A549 (cell line): Measurements from ENCODE around the gene NOS1.

Experiments used
- ATOH8 ChIP-seq: fragments of 250-450 bp; sonication (Bioruptor Pico); IDR thresholded peaks from 2 replicates; pipeline ENCODE4 v1.5.0; 2020; ENCODE audit warnings: low read depth, mild to moderate bottlenecking, moderate library complexity
- BHLHE40 ChIP-seq: IDR thresholded peaks from 2 replicates; pipeline ENCODE4 v1.6.1; 2012; ENCODE audit warnings: low read depth, low read length, inconsistent platforms
- CEBPB ChIP-seq, 2 experiments: fragments of >200 bp in 1 of 2; sonication (Bioruptor Twin) in 1 of 2; formaldehyde crosslinking in 1 of 2; IDR thresholded peaks; 2 replicates each; pipeline ENCODE4 v1.6.1; 2012 to 2016
- EP300 ChIP-seq, 2 experiments: fragments of >200 bp; sonication (Bioruptor Twin); formaldehyde crosslinking; IDR thresholded peaks; 2 replicates in 1 of 2; 3 replicates in 1 of 2; pipeline ENCODE4 v1.6.1; 2016 to 2017
- HOXA7 ChIP-seq: fragments of 250-450 bp; sonication (Bioruptor Pico); IDR thresholded peaks from 2 replicates; pipeline ENCODE4 v1.5.0; 2020; ENCODE audit warnings: mild to moderate bottlenecking, moderate library complexity
- RFX5 ChIP-seq: fragments of 450-650 bp; IDR thresholded peaks from 2 replicates; pipeline ENCODE4 v1.7.1; 2014; ENCODE audit warnings: antibody characterized with exemption, mild to moderate bottlenecking, moderate library complexity
- USF2 ChIP-seq: fragments of 450-650 bp; IDR thresholded peaks from 2 replicates; pipeline ENCODE4 v1.6.1; 2014; ENCODE audit warnings: antibody characterized with exemption
- TF ChIP-seq, protein P1 (sequence below): fragments of >200 bp; sonication (Bioruptor Twin); formaldehyde crosslinking; IDR thresholded peaks from 3 replicates; pipeline ENCODE4 v1.5.1; 2016
- TF ChIP-seq, protein P2 (sequence below): fragments of 200-600 bp; sonication (generic); IDR thresholded peaks from 2 replicates; pipeline ENCODE4 v1.6.1; 2016; ENCODE audit warnings: antibody characterized with exemption, mild to moderate bottlenecking, moderate library complexity

GRCh38 chr12:117393656-117394055 lies 32.2 kb upstream of the NOS1 start:
- TF ChIP-seq HOXA7 (CRISPR knock-in tag) (no peak), CEBPB (IDR thresholded peaks at IDR 0.05) (no peak), RFX5 (no peak), BHLHE40 (no peak), USF2 (no peak), EP300 (IDR thresholded peaks at IDR 0.05) (no peak), ATOH8 (no peak)
- TF ChIP-seq, protein P1, sequence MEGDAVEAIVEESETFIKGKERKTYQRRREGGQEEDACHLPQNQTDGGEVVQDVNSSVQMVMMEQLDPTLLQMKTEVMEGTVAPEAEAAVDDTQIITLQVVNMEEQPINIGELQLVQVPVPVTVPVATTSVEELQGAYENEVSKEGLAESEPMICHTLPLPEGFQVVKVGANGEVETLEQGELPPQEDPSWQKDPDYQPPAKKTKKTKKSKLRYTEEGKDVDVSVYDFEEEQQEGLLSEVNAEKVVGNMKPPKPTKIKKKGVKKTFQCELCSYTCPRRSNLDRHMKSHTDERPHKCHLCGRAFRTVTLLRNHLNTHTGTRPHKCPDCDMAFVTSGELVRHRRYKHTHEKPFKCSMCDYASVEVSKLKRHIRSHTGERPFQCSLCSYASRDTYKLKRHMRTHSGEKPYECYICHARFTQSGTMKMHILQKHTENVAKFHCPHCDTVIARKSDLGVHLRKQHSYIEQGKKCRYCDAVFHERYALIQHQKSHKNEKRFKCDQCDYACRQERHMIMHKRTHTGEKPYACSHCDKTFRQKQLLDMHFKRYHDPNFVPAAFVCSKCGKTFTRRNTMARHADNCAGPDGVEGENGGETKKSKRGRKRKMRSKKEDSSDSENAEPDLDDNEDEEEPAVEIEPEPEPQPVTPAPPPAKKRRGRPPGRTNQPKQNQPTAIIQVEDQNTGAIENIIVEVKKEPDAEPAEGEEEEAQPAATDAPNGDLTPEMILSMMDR: no peak
- TF ChIP-seq, protein P2, sequence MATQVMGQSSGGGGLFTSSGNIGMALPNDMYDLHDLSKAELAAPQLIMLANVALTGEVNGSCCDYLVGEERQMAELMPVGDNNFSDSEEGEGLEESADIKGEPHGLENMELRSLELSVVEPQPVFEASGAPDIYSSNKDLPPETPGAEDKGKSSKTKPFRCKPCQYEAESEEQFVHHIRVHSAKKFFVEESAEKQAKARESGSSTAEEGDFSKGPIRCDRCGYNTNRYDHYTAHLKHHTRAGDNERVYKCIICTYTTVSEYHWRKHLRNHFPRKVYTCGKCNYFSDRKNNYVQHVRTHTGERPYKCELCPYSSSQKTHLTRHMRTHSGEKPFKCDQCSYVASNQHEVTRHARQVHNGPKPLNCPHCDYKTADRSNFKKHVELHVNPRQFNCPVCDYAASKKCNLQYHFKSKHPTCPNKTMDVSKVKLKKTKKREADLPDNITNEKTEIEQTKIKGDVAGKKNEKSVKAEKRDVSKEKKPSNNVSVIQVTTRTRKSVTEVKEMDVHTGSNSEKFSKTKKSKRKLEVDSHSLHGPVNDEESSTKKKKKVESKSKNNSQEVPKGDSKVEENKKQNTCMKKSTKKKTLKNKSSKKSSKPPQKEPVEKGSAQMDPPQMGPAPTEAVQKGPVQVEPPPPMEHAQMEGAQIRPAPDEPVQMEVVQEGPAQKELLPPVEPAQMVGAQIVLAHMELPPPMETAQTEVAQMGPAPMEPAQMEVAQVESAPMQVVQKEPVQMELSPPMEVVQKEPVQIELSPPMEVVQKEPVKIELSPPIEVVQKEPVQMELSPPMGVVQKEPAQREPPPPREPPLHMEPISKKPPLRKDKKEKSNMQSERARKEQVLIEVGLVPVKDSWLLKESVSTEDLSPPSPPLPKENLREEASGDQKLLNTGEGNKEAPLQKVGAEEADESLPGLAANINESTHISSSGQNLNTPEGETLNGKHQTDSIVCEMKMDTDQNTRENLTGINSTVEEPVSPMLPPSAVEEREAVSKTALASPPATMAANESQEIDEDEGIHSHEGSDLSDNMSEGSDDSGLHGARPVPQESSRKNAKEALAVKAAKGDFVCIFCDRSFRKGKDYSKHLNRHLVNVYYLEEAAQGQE: no peak
